Measurements from ENCODE around the gene SERPINI1.

DNA sequence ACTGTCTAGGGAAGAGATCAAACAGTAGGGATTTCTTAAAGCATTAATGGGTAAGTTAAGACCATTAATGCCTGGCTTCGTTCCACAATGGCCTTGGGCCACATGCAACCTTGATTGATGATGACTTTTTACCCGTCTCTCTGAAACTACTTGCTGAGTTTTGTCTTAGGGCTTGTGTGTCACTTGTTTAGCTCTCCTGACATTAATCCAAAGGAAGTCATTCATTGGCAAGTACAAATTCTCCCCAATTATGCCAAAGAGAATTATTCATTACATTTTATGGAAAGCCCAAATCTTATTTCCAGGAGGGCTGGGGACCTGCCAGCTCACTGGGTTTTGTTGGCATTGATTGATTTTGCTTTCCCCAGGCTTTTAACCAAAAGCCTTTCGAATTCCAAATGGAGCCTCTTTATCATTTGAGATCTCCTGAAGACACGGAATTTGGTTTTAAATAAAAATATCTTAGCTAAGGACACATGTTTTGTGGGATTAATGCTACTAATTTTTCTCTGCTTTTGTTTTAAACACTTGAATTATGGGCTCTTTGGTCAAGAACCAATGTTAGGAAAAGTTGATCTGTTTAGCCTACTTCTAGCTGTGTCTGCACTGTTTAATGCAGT lies 40.7 kb downstream of the SERPINI1 start:
- TF ChIP-seq POLR2A (IDR thresholded peaks at IDR 0.05) (no peak), POLR2AphosphoS5 (IDR thresholded peaks at IDR 0.05) (no peak)
- TF ChIP-seq, protein P1, sequence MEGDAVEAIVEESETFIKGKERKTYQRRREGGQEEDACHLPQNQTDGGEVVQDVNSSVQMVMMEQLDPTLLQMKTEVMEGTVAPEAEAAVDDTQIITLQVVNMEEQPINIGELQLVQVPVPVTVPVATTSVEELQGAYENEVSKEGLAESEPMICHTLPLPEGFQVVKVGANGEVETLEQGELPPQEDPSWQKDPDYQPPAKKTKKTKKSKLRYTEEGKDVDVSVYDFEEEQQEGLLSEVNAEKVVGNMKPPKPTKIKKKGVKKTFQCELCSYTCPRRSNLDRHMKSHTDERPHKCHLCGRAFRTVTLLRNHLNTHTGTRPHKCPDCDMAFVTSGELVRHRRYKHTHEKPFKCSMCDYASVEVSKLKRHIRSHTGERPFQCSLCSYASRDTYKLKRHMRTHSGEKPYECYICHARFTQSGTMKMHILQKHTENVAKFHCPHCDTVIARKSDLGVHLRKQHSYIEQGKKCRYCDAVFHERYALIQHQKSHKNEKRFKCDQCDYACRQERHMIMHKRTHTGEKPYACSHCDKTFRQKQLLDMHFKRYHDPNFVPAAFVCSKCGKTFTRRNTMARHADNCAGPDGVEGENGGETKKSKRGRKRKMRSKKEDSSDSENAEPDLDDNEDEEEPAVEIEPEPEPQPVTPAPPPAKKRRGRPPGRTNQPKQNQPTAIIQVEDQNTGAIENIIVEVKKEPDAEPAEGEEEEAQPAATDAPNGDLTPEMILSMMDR (IDR thresholded peaks at IDR 0.05 in 8 of 11, conservative IDR thresholded peaks at IDR 0.05 in 3 of 11), result no peak

Data from spleen (tissue), 7 donors.